Measurements from ENCODE around the gene DLL4. TPM values are rescaled to one million over a fixed set of nuclear protein-coding genes. Genes with fewer than 3 reads are reported as not detected.
A peak's percentile ranks its signal among the peaks of the same experiment; 100 is the strongest.

The DLL4 gene
- total and polyA plus RNA-seq, 4 donors, result 0.20 to 28.4 (median 5.0) TPM

- DNase-seq (no peak), ATAC-seq (ENCODE audit: low FRiP score) (no peak)
- no peaks in the 10 kb centered on the region for H3K9me3 ChIP-seq (ENCODE audit: control insufficient read depth, low read length)
- H3K4me3 ChIP-seq (ENCODE audit: low read length in 2 of 2), result no peak overlapping the region
- 76 to 79% methylated on average over 15 of the region's 15 CpGs for WGBS, 2 donors
- intact Hi-C loops (cut with DNase I), result no loop called here
- no peaks in the 10 kb centered on the region for H3K27me3 ChIP-seq (ENCODE audit: control insufficient read depth in 1 of 2, insufficient read depth in 2 of 2, low read length in 1 of 2)
- H3K27ac ChIP-seq (ENCODE audit: low read depth in 1 of 2, low read length in 2 of 2), result no peak overlapping the region
- no peaks in the 10 kb centered on the region for H3K36me3 ChIP-seq (ENCODE audit: control insufficient read depth in 1 of 2, insufficient read depth in 2 of 2, low read length in 1 of 2)
- H3K4me1 ChIP-seq (ENCODE audit: control insufficient read depth in 1 of 2, insufficient read depth in 2 of 2, low read length in 2 of 2), result no peaks in the 10 kb centered on the region
Measured at GRCh38 chr15:40936709-40937666, 7.8 kb downstream of the DLL4 start.

- DNase-seq, result no peak
- H3K4me3 ChIP-seq (ENCODE audit: low read length in 2 of 2), result no peak overlapping the region
- no peak overlapping the region for H3K27ac ChIP-seq (ENCODE audit: low read depth in 1 of 2, low read length in 2 of 2)
- H3K4me1 ChIP-seq (ENCODE audit: control insufficient read depth in 1 of 2, insufficient read depth in 2 of 2, low read length in 2 of 2), result no peaks in the 10 kb centered on the region
- no peaks in the 10 kb centered on the region for H3K36me3 ChIP-seq (ENCODE audit: control insufficient read depth in 1 of 2, insufficient read depth in 2 of 2, low read length in 1 of 2)
- H3K27me3 ChIP-seq (ENCODE audit: control insufficient read depth in 1 of 2, insufficient read depth in 2 of 2, low read length in 1 of 2), result no peaks in the 10 kb centered on the region
- 64 to 66% methylated on average over 19 of the region's 19 CpGs for WGBS, 2 donors
- ATAC-seq (ENCODE audit: low FRiP score), result no peak
- no peaks in the 10 kb centered on the region for H3K9me3 ChIP-seq (ENCODE audit: control insufficient read depth, low read length)
- intact Hi-C loops (cut with DNase I), result no loop called here
Measured at GRCh38 chr15:40937762-40938535, 8.8 kb downstream of the DLL4 start.

GRCh38 chr15:40938536-40938870, 9.4 kb downstream of the DLL4 start:
- no peak for DNase-seq
- Histone ChIP-seq H3K4me3 (ENCODE audit: low read length in 2 of 2) (no peak overlapping the region), H3K27me3 (ENCODE audit: control insufficient read depth in 1 of 2, insufficient read depth in 2 of 2, low read length in 1 of 2) (no peaks in the 10 kb centered on the region), H3K9me3 (ENCODE audit: control insufficient read depth, low read length) (no peaks in the 10 kb centered on the region), H3K36me3 (ENCODE audit: control insufficient read depth in 1 of 2, insufficient read depth in 2 of 2, low read length in 1 of 2) (no peaks in the 10 kb centered on the region), H3K27ac (ENCODE audit: low read depth in 1 of 2, low read length in 2 of 2) (no peak overlapping the region), H3K4me1 (ENCODE audit: control insufficient read depth in 1 of 2, insufficient read depth in 2 of 2, low read length in 2 of 2) (no peaks in the 10 kb centered on the region)
- 80% methylated on average over 6 of the region's 6 CpGs for WGBS, 2 donors
- intact Hi-C loops (cut with DNase I), result no loop called here
- ATAC-seq (ENCODE audit: low FRiP score), result no peak

GRCh38 chr15:40940296-40940801, 11.2 kb downstream of the DLL4 start:
- DNase-seq, result no peak
- no peak overlapping the region for H3K4me3 ChIP-seq (ENCODE audit: low read length in 2 of 2)
- no peaks in the 10 kb centered on the region for H3K36me3 ChIP-seq (ENCODE audit: control insufficient read depth in 1 of 2, insufficient read depth in 2 of 2, low read length in 1 of 2)
- peak overlapping the region in 1 of 2 donors; percentile 79 for H3K27ac ChIP-seq (ENCODE audit: low read depth in 1 of 2, low read length in 2 of 2)
- H3K9me3 ChIP-seq (ENCODE audit: control insufficient read depth, low read length), result no peaks in the 10 kb centered on the region
- no peaks in the 10 kb centered on the region for H3K4me1 ChIP-seq (ENCODE audit: control insufficient read depth in 1 of 2, insufficient read depth in 2 of 2, low read length in 2 of 2)
- peak; percentile 16 for ATAC-seq (ENCODE audit: low FRiP score)
- intact Hi-C loops (cut with DNase I), result loop anchor here (2.0 to 5.0 kb wide), 5 partner anchors 33 to 80 kb away; no protein-coding TSS in a partner anchor
- no peaks in the 10 kb centered on the region for H3K27me3 ChIP-seq (ENCODE audit: control insufficient read depth in 1 of 2, insufficient read depth in 2 of 2, low read length in 1 of 2)
- WGBS, 2 donors, result 10 to 20% methylated on average over 15 of the region's 15 CpGs

GRCh38 chr15:40941068-40941527, 12.0 kb downstream of the DLL4 start:
- Histone ChIP-seq H3K4me3 (ENCODE audit: low read length in 2 of 2) (peak overlapping the region in 1 of 2 donors; percentile 39), H3K27me3 (ENCODE audit: control insufficient read depth in 1 of 2, insufficient read depth in 2 of 2, low read length in 1 of 2) (no peaks in the 10 kb centered on the region), H3K27ac (ENCODE audit: low read depth in 1 of 2, low read length in 2 of 2) (peak overlapping the region; percentile 44 to 79), H3K9me3 (ENCODE audit: control insufficient read depth, low read length) (no peaks in the 10 kb centered on the region), H3K4me1 (ENCODE audit: control insufficient read depth in 1 of 2, insufficient read depth in 2 of 2, low read length in 2 of 2) (no peaks in the 10 kb centered on the region), H3K36me3 (ENCODE audit: control insufficient read depth in 1 of 2, insufficient read depth in 2 of 2, low read length in 1 of 2) (no peaks in the 10 kb centered on the region)
- peak; percentile 8 for ATAC-seq (ENCODE audit: low FRiP score)
- no peak for DNase-seq
- intact Hi-C loops (cut with DNase I), result loop anchor here (2.0 to 5.0 kb wide), 5 partner anchors 34 to 80 kb away; no protein-coding TSS in a partner anchor
- 23 to 24% methylated on average over 7 of the region's 7 CpGs for WGBS, 2 donors

- peak overlapping the region; percentile 44 to 79 for H3K27ac ChIP-seq (ENCODE audit: low read depth in 1 of 2, low read length in 2 of 2)
- ATAC-seq (ENCODE audit: low FRiP score) (peak; percentile 91), DNase-seq (peak; percentile 86 to 93)
- intact Hi-C loops (cut with DNase I), result loop anchor here (2.0 to 5.0 kb wide), 5 partner anchors 34 to 79 kb away; no protein-coding TSS in a partner anchor
- no peaks in the 10 kb centered on the region for H3K36me3 ChIP-seq (ENCODE audit: control insufficient read depth in 1 of 2, insufficient read depth in 2 of 2, low read length in 1 of 2)
- H3K9me3 ChIP-seq (ENCODE audit: control insufficient read depth, low read length), result no peaks in the 10 kb centered on the region
- 0 to 1% methylated on average over 69 to 92 of the region's 92 CpGs for WGBS, 2 donors
- peak overlapping the region; percentile 40 to 48 for H3K4me3 ChIP-seq (ENCODE audit: low read length in 2 of 2)
- no peaks in the 10 kb centered on the region for H3K4me1 ChIP-seq (ENCODE audit: control insufficient read depth in 1 of 2, insufficient read depth in 2 of 2, low read length in 2 of 2)
- H3K27me3 ChIP-seq (ENCODE audit: control insufficient read depth in 1 of 2, insufficient read depth in 2 of 2, low read length in 1 of 2), result no peaks in the 10 kb centered on the region
Measured at GRCh38 chr15:40941528-40942336, 12.6 kb downstream of the DLL4 start.

GRCh38 chr15:40942337-40942854, 13.3 kb downstream of the DLL4 start:
- Histone ChIP-seq H3K27me3 (ENCODE audit: control insufficient read depth in 1 of 2, insufficient read depth in 2 of 2, low read length in 1 of 2) (no peaks in the 10 kb centered on the region), H3K9me3 (ENCODE audit: control insufficient read depth, low read length) (no peaks in the 10 kb centered on the region), H3K4me3 (ENCODE audit: low read length in 2 of 2) (peak overlapping the region; percentile 40 to 48), H3K27ac (ENCODE audit: low read depth in 1 of 2, low read length in 2 of 2) (peak overlapping the region in 1 of 2 donors; percentile 46), H3K4me1 (ENCODE audit: control insufficient read depth in 1 of 2, insufficient read depth in 2 of 2, low read length in 2 of 2) (no peaks in the 10 kb centered on the region), H3K36me3 (ENCODE audit: control insufficient read depth in 1 of 2, insufficient read depth in 2 of 2, low read length in 1 of 2) (no peaks in the 10 kb centered on the region)
- no peak for ATAC-seq (ENCODE audit: low FRiP score)
- no peak for DNase-seq
- intact Hi-C loops (cut with DNase I), result loop anchor here in 1 of 2 donors (5.0 kb wide), 3 partner anchors 35 to 75 kb away; no protein-coding TSS in a partner anchor
- whole genome bisulfite sequencing, 2 donors, result 42 to 44% methylated on average over 15 of the region's 15 CpGs
